CD4-positive, alpha-beta memory T cell (primary cell): Measurements from ENCODE around the gene SMIM28. TPM values are rescaled to one million over a fixed set of nuclear protein-coding genes. Genes with fewer than 3 reads are reported as not detected.

Experiments used
- CTCF ChIA-PET: fragments of 350-600 bp; sonication (Branson Sonifier 250); formaldehyde crosslinking; loops from one replicate; lab custom pipeline; 2021; ENCODE audit warnings: inconsistent platforms; ENCODE audit not compliant: partially characterized antibody; lab: Charles Lee
- POLR2A ChIA-PET: fragments of 350-600 bp; sonication (Branson Sonifier 250); formaldehyde crosslinking; loops from one replicate; lab custom pipeline; 2021; ENCODE audit not compliant: partially characterized antibody; lab: Charles Lee
- DNase-seq, 5 donors: peaks; one replicate each; pipeline versions ENCODE4 v3.0.0 to v3.0.0-alpha.2; 2020 to 2022; ENCODE audit warnings: mixed read lengths in 1 of 5
- H3K27ac ChIP-seq: one replicate; pipeline ENCODE4 v1.7.0; 2013; ENCODE audit warnings: low read depth, low read length
- H3K27me3 ChIP-seq: 2 replicates; pipeline ENCODE4 v1.7.0; 2013; ENCODE audit warnings: mild to moderate bottlenecking, low read length, moderate library complexity; ENCODE audit not compliant: insufficient read depth
- H3K36me3 ChIP-seq: 2 replicates; pipeline ENCODE4 v1.7.0; 2013; ENCODE audit warnings: mild to moderate bottlenecking, low read length, moderate library complexity; ENCODE audit not compliant: insufficient read depth
- H3K4me1 ChIP-seq: 2 replicates; pipeline ENCODE4 v1.7.0; 2013; ENCODE audit warnings: mild to moderate bottlenecking, low read length, moderate library complexity; ENCODE audit not compliant: insufficient read depth
- H3K4me3 ChIP-seq, 2 donors: one replicate each; pipeline ENCODE4 v1.7.0; 2013; ENCODE audit warnings: low read length in 2 of 2, mild to moderate bottlenecking in 1 of 2
- H3K9me3 ChIP-seq, 2 donors: one replicate each; pipeline ENCODE4 v1.7.0; 2013; ENCODE audit warnings: low read length in 2 of 2, control low read depth in 1 of 2; ENCODE audit not compliant: control insufficient read depth in 1 of 2
- H3K27ac Mint-ChIP-seq, 7 donors: one replicate each; pipeline ENCODE4 v1.8.0; 2020 to 2021; ENCODE audit warnings: mixed read lengths in 7 of 7, mild to moderate bottlenecking in 6 of 7, inconsistent platforms in 3 of 7, moderate library complexity in 3 of 7
- H3K27me3 Mint-ChIP-seq, 2 donors: one replicate each; pipeline ENCODE4 v1.8.0; 2020 to 2021; ENCODE audit warnings: mixed read lengths in 2 of 2
- H3K36me3 Mint-ChIP-seq, 2 donors: one replicate each; pipeline ENCODE4 v1.8.0; 2020 to 2021; ENCODE audit warnings: mixed read lengths in 2 of 2, inconsistent platforms in 1 of 2, mild to moderate bottlenecking in 1 of 2
- H3K4me1 Mint-ChIP-seq, 4 donors: one replicate each; pipeline ENCODE4 v1.8.0; 2020 to 2021; ENCODE audit warnings: mixed read lengths in 4 of 4, mild to moderate bottlenecking in 1 of 4
- H3K4me3 Mint-ChIP-seq, 8 donors: one replicate each; pipeline ENCODE4 v1.8.0; 2020 to 2021; ENCODE audit warnings: mixed read lengths in 8 of 8, mild to moderate bottlenecking in 7 of 8, moderate library complexity in 6 of 8, inconsistent platforms in 3 of 8
- H3K9me3 Mint-ChIP-seq, 8 donors: one replicate each; pipeline ENCODE4 v1.8.0; 2020 to 2021; ENCODE audit warnings: mixed read lengths in 8 of 8, mild to moderate bottlenecking in 5 of 8, inconsistent platforms in 3 of 8, moderate library complexity in 1 of 8
- intact Hi-C: fragments of 100-400 bp; cut with micrococcal nuclease; formaldehyde crosslinking; loops from one replicate; pipeline ENCODE4 v1.15.1; 2023
- polyA plus RNA-seq, 2 donors: library from polyadenylated mRNA; unstranded; fragments of 300-500 nt; fragmentation: Illumina TruSeq; gene quantifications; one replicate each; pipeline ENCODE4 v1.2.3, GENCODE V29; 2021
- total RNA-seq, 2 experiments: library from RNA; stranded (reverse); gene quantifications; one replicate each; pipeline ENCODE4 v1.2.3, GENCODE V29; 2021

Gene SMIM28
- total and polyA plus RNA-seq, 4 experiments from 2014 or later, result not detected

GRCh38 chr6:138372711-138373463 is 4.8 kb upstream of the SMIM28 start:
- CTCF ChIA-PET, result interaction anchor here (0.9 to 1.6 kb wide), 5 partner anchors 11 to 137 kb away, joined by 3 to 5 read pairs (median 4); partner anchors contain the start of gene HEBP2

GRCh38 chr6:138374230-138374629 is 3.5 kb upstream of the SMIM28 start:
- Mint-ChIP-seq H3K27ac (no peak overlapping the region), H3K9me3 (no peaks in the 10 kb centered on the region), H3K4me1 (peaks cover 0 to 2% (median 0%) of the 10 kb centered on the region in 4 donors), H3K4me3 (no peak overlapping the region), H3K27me3 (peaks cover 0 to 2% of the 10 kb centered on the region in 2 donors), H3K36me3 (no peaks in the 10 kb centered on the region)
- H3K9me3 ChIP-seq, result no peaks in the 10 kb centered on the region
- no peak overlapping the region for H3K27ac ChIP-seq
- H3K36me3 ChIP-seq, result no peaks in the 10 kb centered on the region
- no peak for DNase-seq
- ChIA-PET POLR2A (no interaction called here), CTCF (interaction anchor here (0.6 kb wide), 1 partner anchor 198 kb away, joined by 3 read pairs; no protein-coding TSS in a partner anchor)
- H3K27me3 ChIP-seq, result no peaks in the 10 kb centered on the region
- no peaks in the 10 kb centered on the region for H3K4me1 ChIP-seq
- intact Hi-C loops, result no loop called here
- H3K4me3 ChIP-seq, result no peak overlapping the region

More at GRCh38 chr6:138372711-138373463, 4.8 kb upstream of the SMIM28 start:
- Histone ChIP-seq H3K36me3 (no peaks in the 10 kb centered on the region), H3K27me3 (no peaks in the 10 kb centered on the region), H3K4me1 (no peaks in the 10 kb centered on the region), H3K27ac (no peak overlapping the region), H3K4me3 (no peak overlapping the region), H3K9me3 (no peaks in the 10 kb centered on the region)
- Mint-ChIP-seq H3K36me3 (no peaks in the 10 kb centered on the region), H3K27me3 (peaks cover 2 to 4% of the 10 kb centered on the region in 2 donors), H3K4me1 (peaks cover 0 to 2% (median 0%) of the 10 kb centered on the region in 4 donors), H3K4me3 (no peak overlapping the region), H3K27ac (no peak overlapping the region), H3K9me3 (peaks cover 0 to under 1% (median 0%) of the 10 kb centered on the region in 8 donors)
- DNase-seq, result peak in 3 of 5 donors; percentile 2 to 21 (median 5)
- intact Hi-C loops, result loop anchor here (1.0 kb wide), 2 partner anchors 31 to 136 kb away; partner anchors contain the start of gene HEBP2
- POLR2A ChIA-PET, result interaction anchor here (2.2 kb wide), 1 partner anchor 31 kb away, joined by 8 read pairs; the partner anchor contains the start of gene HEBP2

- H3K4me1 ChIP-seq, result no peaks in the 10 kb centered on the region
- intact Hi-C loops, result no loop called here
- no peak overlapping the region for H3K4me3 Mint-ChIP-seq
- H3K27me3 ChIP-seq, result no peaks in the 10 kb centered on the region
- ChIA-PET CTCF (no interaction called here), POLR2A (no interaction called here)
- H3K36me3 Mint-ChIP-seq, result no peaks in the 10 kb centered on the region
- H3K27ac Mint-ChIP-seq, result no peak overlapping the region
- peaks cover 0 to 2% (median 0%) of the 10 kb centered on the region in 4 donors for H3K4me1 Mint-ChIP-seq
- H3K9me3 ChIP-seq, result no peaks in the 10 kb centered on the region
- no peaks in the 10 kb centered on the region for H3K36me3 ChIP-seq
- H3K9me3 Mint-ChIP-seq, result no peaks in the 10 kb centered on the region
- no peak overlapping the region for H3K4me3 ChIP-seq
- H3K27me3 Mint-ChIP-seq, result peaks cover 0 to 2% of the 10 kb centered on the region in 2 donors
- no peak overlapping the region for H3K27ac ChIP-seq
- DNase-seq, result no peak
Measured at GRCh38 chr6:138374815-138375214, 2.9 kb upstream of the SMIM28 start.

- Mint-ChIP-seq H3K27me3 (no peaks in the 10 kb centered on the region), H3K36me3 (no peaks in the 10 kb centered on the region), H3K4me3 (no peak overlapping the region), H3K27ac (no peak overlapping the region), H3K9me3 (no peaks in the 10 kb centered on the region), H3K4me1 (peaks cover 0 to 2% (median 0%) of the 10 kb centered on the region in 4 donors)
- intact Hi-C loops, result no loop called here
- no peak overlapping the region for H3K27ac ChIP-seq
- H3K27me3 ChIP-seq, result no peaks in the 10 kb centered on the region
- ChIA-PET POLR2A (interaction anchor here (1.1 kb wide), 1 partner anchor 27 kb away, joined by 4 read pairs; the partner anchor contains the start of gene HEBP2), CTCF (interaction anchor here (0.8 to 0.9 kb wide), 2 partner anchors 11 to 28 kb away, joined by 3 read pairs; partner anchors contain the start of gene HEBP2)
- H3K9me3 ChIP-seq, result no peaks in the 10 kb centered on the region
- H3K4me1 ChIP-seq, result no peaks in the 10 kb centered on the region
- no peak for DNase-seq
- no peak overlapping the region for H3K4me3 ChIP-seq
- H3K36me3 ChIP-seq, result no peaks in the 10 kb centered on the region
Measured at GRCh38 chr6:138377042-138377441, 663 bp upstream of the SMIM28 start.

- Histone ChIP-seq H3K36me3 (no peaks in the 10 kb centered on the region), H3K4me1 (no peaks in the 10 kb centered on the region), H3K9me3 (no peaks in the 10 kb centered on the region), H3K4me3 (no peak overlapping the region), H3K27me3 (no peaks in the 10 kb centered on the region), H3K27ac (no peak overlapping the region)
- no peaks in the 10 kb centered on the region for H3K36me3 Mint-ChIP-seq
- peaks cover 0 to 6% of the 10 kb centered on the region in 2 donors for H3K27me3 Mint-ChIP-seq
- H3K4me1 Mint-ChIP-seq, result no peaks in the 10 kb centered on the region
- H3K9me3 Mint-ChIP-seq, result no peaks in the 10 kb centered on the region
- intact Hi-C loops, result no loop called here
- no peak overlapping the region for H3K4me3 Mint-ChIP-seq
- H3K27ac Mint-ChIP-seq, result no peak overlapping the region
- CTCF ChIA-PET, result no interaction called here
- POLR2A ChIA-PET, result no interaction called here
- DNase-seq, result no peak
Measured at GRCh38 chr6:138378463-138378862, 758 bp downstream of the SMIM28 start.

- Mint-ChIP-seq H3K36me3 (no peaks in the 10 kb centered on the region), H3K27me3 (peaks cover under 1 to 6% of the 10 kb centered on the region in 2 donors), H3K4me3 (no peak overlapping the region), H3K4me1 (no peaks in the 10 kb centered on the region), H3K27ac (no peak overlapping the region), H3K9me3 (no peaks in the 10 kb centered on the region)
- ChIA-PET CTCF (no interaction called here), POLR2A (no interaction called here)
- Histone ChIP-seq H3K27me3 (no peaks in the 10 kb centered on the region), H3K9me3 (no peaks in the 10 kb centered on the region), H3K4me3 (no peak overlapping the region), H3K36me3 (no peaks in the 10 kb centered on the region), H3K4me1 (no peaks in the 10 kb centered on the region), H3K27ac (no peak overlapping the region)
- DNase-seq, result no peak
- intact Hi-C loops, result no loop called here
Measured at GRCh38 chr6:138382498-138383265, 5.0 kb downstream of the SMIM28 start.

GRCh38 chr6:138383776-138384175 is 6.1 kb downstream of the SMIM28 start:
- H3K4me3 Mint-ChIP-seq, result no peak overlapping the region
- H3K9me3 Mint-ChIP-seq, result no peaks in the 10 kb centered on the region
- no peaks in the 10 kb centered on the region for H3K36me3 ChIP-seq
- no peaks in the 10 kb centered on the region for H3K9me3 ChIP-seq
- intact Hi-C loops, result no loop called here
- no peaks in the 10 kb centered on the region for H3K27me3 ChIP-seq
- no peaks in the 10 kb centered on the region for H3K4me1 Mint-ChIP-seq
- no peaks in the 10 kb centered on the region for H3K4me1 ChIP-seq
- no peaks in the 10 kb centered on the region for H3K36me3 Mint-ChIP-seq
- POLR2A ChIA-PET, result no interaction called here
- no peak overlapping the region for H3K27ac ChIP-seq
- peaks cover 2 to 9% of the 10 kb centered on the region in 2 donors for H3K27me3 Mint-ChIP-seq
- no peak overlapping the region for H3K27ac Mint-ChIP-seq
- no peak overlapping the region for H3K4me3 ChIP-seq
- DNase-seq, result no peak
- CTCF ChIA-PET, result no interaction called here
